Measurements from ENCODE around the gene FILIP1L.

DNA sequence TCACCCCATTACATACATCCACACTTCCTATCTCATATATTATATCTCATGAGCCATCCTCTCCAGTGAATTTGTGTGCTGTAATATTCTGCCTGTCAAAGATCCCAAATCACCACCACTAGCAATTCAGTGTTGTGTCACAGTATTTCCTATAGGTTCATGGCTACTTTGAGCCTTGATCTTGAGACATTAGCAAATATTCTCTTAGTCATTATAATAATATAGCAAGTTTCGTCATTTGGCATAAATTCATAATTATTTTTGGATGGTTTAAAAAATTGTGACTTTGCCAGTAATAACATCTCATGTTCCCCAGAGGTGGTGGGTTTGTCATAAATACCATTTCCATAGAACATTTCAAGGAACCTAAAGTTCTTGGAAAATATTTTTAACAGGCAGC is 249.0 kb downstream of the FILIP1L start:
- TF ChIP-seq POLR2A (IDR thresholded peaks at IDR 0.05), result no peak
- TF ChIP-seq, protein P1, sequence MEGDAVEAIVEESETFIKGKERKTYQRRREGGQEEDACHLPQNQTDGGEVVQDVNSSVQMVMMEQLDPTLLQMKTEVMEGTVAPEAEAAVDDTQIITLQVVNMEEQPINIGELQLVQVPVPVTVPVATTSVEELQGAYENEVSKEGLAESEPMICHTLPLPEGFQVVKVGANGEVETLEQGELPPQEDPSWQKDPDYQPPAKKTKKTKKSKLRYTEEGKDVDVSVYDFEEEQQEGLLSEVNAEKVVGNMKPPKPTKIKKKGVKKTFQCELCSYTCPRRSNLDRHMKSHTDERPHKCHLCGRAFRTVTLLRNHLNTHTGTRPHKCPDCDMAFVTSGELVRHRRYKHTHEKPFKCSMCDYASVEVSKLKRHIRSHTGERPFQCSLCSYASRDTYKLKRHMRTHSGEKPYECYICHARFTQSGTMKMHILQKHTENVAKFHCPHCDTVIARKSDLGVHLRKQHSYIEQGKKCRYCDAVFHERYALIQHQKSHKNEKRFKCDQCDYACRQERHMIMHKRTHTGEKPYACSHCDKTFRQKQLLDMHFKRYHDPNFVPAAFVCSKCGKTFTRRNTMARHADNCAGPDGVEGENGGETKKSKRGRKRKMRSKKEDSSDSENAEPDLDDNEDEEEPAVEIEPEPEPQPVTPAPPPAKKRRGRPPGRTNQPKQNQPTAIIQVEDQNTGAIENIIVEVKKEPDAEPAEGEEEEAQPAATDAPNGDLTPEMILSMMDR (IDR thresholded peaks at IDR 0.05), result no peak
- no peak for TF ChIP-seq POLR2AphosphoS5 (IDR thresholded peaks at IDR 0.05; ENCODE audit: insufficient read depth in 1 of 2, low read depth in 1 of 2)

Measured in vagina (tissue), 2 donors.